A673 (cell line): Measurements from ENCODE around the gene GSX2. TPM values are rescaled to one million over a fixed set of nuclear protein-coding genes. Genes with fewer than 3 reads are reported as not detected.

ENCODE experiments used
- BruUV-seq: library from RNA; stranded (reverse); fragments of 400-500 nt; replicated peaks from 2 replicates; lab custom pipeline; 2021; lab: Mats Ljungman, UMichigan
- CTCF ChIA-PET: fragments of 300-600 bp; sonication (Branson Sonifier 250); formaldehyde crosslinking; loops from one replicate; lab custom pipeline; 2022; ENCODE audit warnings: antibody characterized with exemption; lab: Charles Lee
- POLR2A ChIA-PET: fragments of 300-600 bp; sonication (Branson Sonifier 250); formaldehyde crosslinking; loops from one replicate; lab custom pipeline; 2022; ENCODE audit warnings: antibody characterized with exemption; ENCODE audit not compliant: low non-redundant PET; lab: Charles Lee
- DNase-seq: peaks from one replicate; pipeline ENCODE4 v3.0.0-alpha.2; 2015; ENCODE audit warnings: low spot score
- H3K27ac ChIP-seq: fragments of 200-600 bp; sonication (generic); 2 replicates; pipeline ENCODE4 v1.5.1; 2016; ENCODE audit warnings: mixed run types, low read depth, mild to moderate bottlenecking, mixed read lengths, antibody characterized with exemption, low read length; ENCODE audit not compliant: poor library complexity, severe bottlenecking
- H3K27me3 ChIP-seq: fragments of 200-600 bp; sonication (generic); replicated peaks from 2 replicates; pipeline ENCODE4 v1.6.1; 2017; ENCODE audit warnings: mixed run types, low read depth, mild to moderate bottlenecking, mixed read lengths, antibody characterized with exemption, low read length; ENCODE audit not compliant: insufficient read depth, poor library complexity
- H3K36me3 ChIP-seq: fragments of 200-600 bp; sonication (generic); 2 replicates; pipeline ENCODE4 v1.6.1; 2016; ENCODE audit warnings: mixed run types, mild to moderate bottlenecking, mixed read lengths, antibody characterized with exemption, low read length; ENCODE audit not compliant: insufficient read depth, poor library complexity, severe bottlenecking
- H3K4me1 ChIP-seq: fragments of 200-600 bp; sonication (generic); 2 replicates; pipeline ENCODE4 v1.6.1; 2017; ENCODE audit warnings: mixed run types, mild to moderate bottlenecking, mixed read lengths, antibody characterized with exemption, low read length; ENCODE audit not compliant: insufficient read depth, poor library complexity, severe bottlenecking
- H3K4me3 ChIP-seq: fragments of 200-600 bp; sonication (generic); 2 replicates; pipeline ENCODE4 v1.5.1; 2016; ENCODE audit warnings: low read depth, mixed run types, mild to moderate bottlenecking, mixed read lengths, low read length; ENCODE audit not compliant: poor library complexity, severe bottlenecking
- H3K9me3 ChIP-seq: fragments of 200-600 bp; sonication (generic); 2 replicates; pipeline ENCODE4 v1.6.1; 2016; ENCODE audit warnings: mixed run types, low read depth, mild to moderate bottlenecking, mixed read lengths, antibody characterized with exemption, low read length; ENCODE audit not compliant: poor library complexity, severe bottlenecking
- CTCF ChIP-seq: fragments of 300-800, 200-600 bp; sonication (generic); conservative IDR thresholded peaks from 2 replicates; pipeline ENCODE4 v1.5.1; 2017; ENCODE audit warnings: low read depth, mild to moderate bottlenecking, antibody characterized with exemption, low read length, moderate library complexity, mixed read lengths
- EZH2 ChIP-seq: fragments of 200-600 bp; sonication (generic); IDR thresholded peaks from 2 replicates; pipeline ENCODE4 v1.6.1; 2017; ENCODE audit warnings: borderline replicate concordance, low read depth, mild to moderate bottlenecking, mixed read lengths, antibody characterized with exemption, low read length; ENCODE audit not compliant: poor library complexity, severe bottlenecking
- intact Hi-C: fragments of 100-400 bp; cut with micrococcal nuclease; formaldehyde crosslinking; loops from one replicate; pipeline ENCODE4 v1.10.0; 2022; ENCODE audit not compliant: unreplicated experiment
- total RNA-seq: library from RNA; stranded (reverse); gene quantifications from 2 replicates; pipeline ENCODE4 v1.2.3, GENCODE V29; 2021

GSX2 gene
- total RNA-seq, 1 experiment from 2014 or later: not detected

- Histone ChIP-seq H3K27ac (no peak overlapping the region), H3K9me3 (no peaks in the 10 kb centered on the region), H3K4me1 (no peaks in the 10 kb centered on the region), H3K36me3 (no peaks in the 10 kb centered on the region), H3K27me3 (no peaks in the 10 kb centered on the region), H3K4me3 (no peak overlapping the region)
- BruUV-seq: no TSS peak
- ChIA-PET POLR2A (no interaction called here), CTCF (no interaction called here)
- DNase-seq: no peak
- intact Hi-C loops: no loop called here
- TF ChIP-seq EZH2 (no peak), CTCF (no peak)
Observed at GRCh38 chr4:54139332-54139731, 39.4 kb downstream of the GSX2 start.

- intact Hi-C loops: no loop called here
- no peak for DNase-seq
- CTCF ChIA-PET: no interaction called here
- TF ChIP-seq CTCF (no peak), EZH2 (no peak)
- H3K27me3 ChIP-seq: no peaks in the 10 kb centered on the region
- H3K4me1 ChIP-seq: no peaks in the 10 kb centered on the region
- no peak overlapping the region for H3K4me3 ChIP-seq
- no peaks in the 10 kb centered on the region for H3K9me3 ChIP-seq
- H3K36me3 ChIP-seq: no peaks in the 10 kb centered on the region
- H3K27ac ChIP-seq: no peak overlapping the region
- POLR2A ChIA-PET: no interaction called here
- no TSS peak for BruUV-seq
Observed at GRCh38 chr4:54140287-54140686, 40.3 kb downstream of the GSX2 start.

- ChIA-PET POLR2A (no interaction called here), CTCF (no interaction called here)
- TF ChIP-seq EZH2 (no peak), CTCF (no peak)
- no peak overlapping the region for H3K27ac ChIP-seq
- intact Hi-C loops: no loop called here
- no TSS peak for BruUV-seq
- H3K9me3 ChIP-seq: no peaks in the 10 kb centered on the region
- DNase-seq: no peak
- H3K27me3 ChIP-seq: no peaks in the 10 kb centered on the region
- H3K4me3 ChIP-seq: no peak overlapping the region
- H3K36me3 ChIP-seq: no peaks in the 10 kb centered on the region
- no peaks in the 10 kb centered on the region for H3K4me1 ChIP-seq
Observed at GRCh38 chr4:54144199-54144598, 44.2 kb downstream of the GSX2 start.
